Psoas muscle (tissue), 8 donors: ENCODE data around the gene PDZD7. TPM values are rescaled to one million over a fixed set of nuclear protein-coding genes. Genes with fewer than 3 reads are reported as not detected.
A peak's percentile ranks its signal among the peaks of the same experiment; 100 is the strongest.

Experiments used
- ATAC-seq, 4 donors: fragments of 200-7000 bp; cut with Tn5 transposase; one replicate each; pipeline ENCODE4 v1.9.1; 2020; ENCODE audit warnings: moderate library complexity in 3 of 4, mild to moderate bottlenecking in 2 of 4
- DNase-seq, 2 donors: peaks; one replicate each; pipeline ENCODE4 v3.0.0-alpha.2; 2020
- H3K27ac ChIP-seq: fragments of 200-600 bp; one replicate; pipeline ENCODE4 v1.8.0; 2022
- H3K27me3 ChIP-seq, 3 donors: fragments of 200-600 bp in 1 of 3; one replicate each; pipeline versions ENCODE4 v1.6.1 to v1.8.0; 2013 to 2022; ENCODE audit warnings: low read length in 2 of 3, mild to moderate bottlenecking in 2 of 3, moderate library complexity in 1 of 3; ENCODE audit not compliant: insufficient read depth in 3 of 3
- H3K36me3 ChIP-seq, 2 donors: fragments of 200-600 bp in 1 of 2; one replicate each; pipeline versions ENCODE4 v1.6.1 to v1.8.0; 2013 to 2022; ENCODE audit warnings: low read depth in 1 of 2, mild to moderate bottlenecking in 1 of 2, moderate library complexity in 1 of 2; ENCODE audit not compliant: insufficient read depth in 1 of 2
- H3K4me1 ChIP-seq: fragments of 200-600 bp; one replicate; pipeline ENCODE4 v1.8.0; 2022
- H3K4me3 ChIP-seq: fragments of 200-600 bp; one replicate; pipeline ENCODE4 v1.8.0; 2022; ENCODE audit warnings: mild to moderate bottlenecking
- H3K9me3 ChIP-seq: fragments of 200-600 bp; one replicate; pipeline ENCODE4 v1.8.0; 2022
- WGBS, 3 donors: extraction: QIAGEN DNeasy Blood & Tissue Kit; methylation state at CpG; one replicate each; pipeline versions ENCODE4 v1.1.6 to v1.1.7; 2013; 5-methylcytosine and 5-hydroxymethylcytosine counted together
- intact Hi-C, 2 donors: fragments of 100-400 bp; cut with DNase I; formaldehyde crosslinking; loops; one replicate each; pipeline versions ENCODE4 v1.11.0 to v1.14.2; 2022
- polyA plus RNA-seq, 3 donors: library from polyadenylated mRNA; stranded (reverse); fragments of 200-250 nt; gene quantifications; one replicate each; pipeline ENCODE4 v1.2.3, GENCODE V29; 2013
- total RNA-seq, 4 donors: library from RNA; stranded (reverse); fragmentation: NEBNext Ultra II Directional in 2 of 4; extraction: Animal tissue kit (Norgen Biotek cat#: 25700) in 2 of 4; gene quantifications; one replicate each; pipeline versions ENCODE4 v1.2.1 to v1.2.4, GENCODE V29; 2021 to 2023
- TF ChIP-seq, protein P1 (sequence below): fragments of 200-600 bp; IDR thresholded peaks from one replicate; pipeline ENCODE4 v1.8.0; 2022; ENCODE audit warnings: antibody characterized with exemption
- donor health status: healthy with polysubstance abuse.
- donor health status: DM: no; HTN: no; CAD: no; lungs with moderate emphysema.
- donor health status: Bipolar disorder and iron deficiency.
- donor health status: healthy.
- donor health status: DM: yes; HTN: yes; CAD: no.
- donor health status: DM: no; HTN: no; CAD: no.
- donor health status: DM: no; HTN: no; CAD: no.
- donor health status: DM: yes; HTN: yes; CAD: no.

The PDZD7 gene
- total and polyA plus RNA-seq, 7 donors, result 0.04 to 0.54 (median 0.08) TPM; not detected in 2

DNA sequence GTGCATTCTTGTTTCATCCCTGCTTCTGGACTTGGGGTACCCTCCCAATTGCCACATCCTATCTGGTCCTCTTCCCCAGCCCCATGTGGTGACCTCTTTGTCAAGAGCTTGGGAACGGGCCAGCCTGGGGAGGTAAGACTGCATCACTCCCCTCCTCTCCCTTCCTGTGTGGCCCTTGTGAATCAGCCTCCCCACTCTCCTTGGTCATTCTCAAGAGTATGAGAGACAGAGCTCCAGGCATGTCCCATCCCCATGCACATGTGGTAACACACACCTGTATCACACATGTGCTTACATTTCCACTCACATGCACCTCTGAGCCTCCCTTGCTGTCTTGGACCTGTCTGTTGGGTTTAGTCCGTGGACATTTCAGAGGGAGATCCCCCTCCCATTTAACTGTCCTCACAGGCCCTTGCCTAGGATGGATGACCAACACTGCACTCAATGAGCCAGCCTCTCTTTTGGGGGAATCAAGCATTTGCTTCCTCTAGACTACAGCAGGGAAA is 46.2 kb downstream of the PDZD7 start:
- peaks cover 0 to 74% of the 10 kb centered on the region in 2 donors for H3K36me3 ChIP-seq
- no peak overlapping the region for H3K4me3 ChIP-seq
- TF ChIP-seq, protein P1, sequence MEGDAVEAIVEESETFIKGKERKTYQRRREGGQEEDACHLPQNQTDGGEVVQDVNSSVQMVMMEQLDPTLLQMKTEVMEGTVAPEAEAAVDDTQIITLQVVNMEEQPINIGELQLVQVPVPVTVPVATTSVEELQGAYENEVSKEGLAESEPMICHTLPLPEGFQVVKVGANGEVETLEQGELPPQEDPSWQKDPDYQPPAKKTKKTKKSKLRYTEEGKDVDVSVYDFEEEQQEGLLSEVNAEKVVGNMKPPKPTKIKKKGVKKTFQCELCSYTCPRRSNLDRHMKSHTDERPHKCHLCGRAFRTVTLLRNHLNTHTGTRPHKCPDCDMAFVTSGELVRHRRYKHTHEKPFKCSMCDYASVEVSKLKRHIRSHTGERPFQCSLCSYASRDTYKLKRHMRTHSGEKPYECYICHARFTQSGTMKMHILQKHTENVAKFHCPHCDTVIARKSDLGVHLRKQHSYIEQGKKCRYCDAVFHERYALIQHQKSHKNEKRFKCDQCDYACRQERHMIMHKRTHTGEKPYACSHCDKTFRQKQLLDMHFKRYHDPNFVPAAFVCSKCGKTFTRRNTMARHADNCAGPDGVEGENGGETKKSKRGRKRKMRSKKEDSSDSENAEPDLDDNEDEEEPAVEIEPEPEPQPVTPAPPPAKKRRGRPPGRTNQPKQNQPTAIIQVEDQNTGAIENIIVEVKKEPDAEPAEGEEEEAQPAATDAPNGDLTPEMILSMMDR, result no peak
- 61 to 79% (median 62%) methylated on average over 2 of the region's 2 CpGs for WGBS, 3 donors
- H3K27ac ChIP-seq, result no peak overlapping the region
- no peak for ATAC-seq
- no peaks in the 10 kb centered on the region for H3K27me3 ChIP-seq
- H3K9me3 ChIP-seq, result no peaks in the 10 kb centered on the region
- peaks cover 24% of the 10 kb centered on the region for H3K4me1 ChIP-seq
- intact Hi-C loops, result no loop called here
- DNase-seq, result peak in 1 of 2 donors; percentile 31

DNA sequence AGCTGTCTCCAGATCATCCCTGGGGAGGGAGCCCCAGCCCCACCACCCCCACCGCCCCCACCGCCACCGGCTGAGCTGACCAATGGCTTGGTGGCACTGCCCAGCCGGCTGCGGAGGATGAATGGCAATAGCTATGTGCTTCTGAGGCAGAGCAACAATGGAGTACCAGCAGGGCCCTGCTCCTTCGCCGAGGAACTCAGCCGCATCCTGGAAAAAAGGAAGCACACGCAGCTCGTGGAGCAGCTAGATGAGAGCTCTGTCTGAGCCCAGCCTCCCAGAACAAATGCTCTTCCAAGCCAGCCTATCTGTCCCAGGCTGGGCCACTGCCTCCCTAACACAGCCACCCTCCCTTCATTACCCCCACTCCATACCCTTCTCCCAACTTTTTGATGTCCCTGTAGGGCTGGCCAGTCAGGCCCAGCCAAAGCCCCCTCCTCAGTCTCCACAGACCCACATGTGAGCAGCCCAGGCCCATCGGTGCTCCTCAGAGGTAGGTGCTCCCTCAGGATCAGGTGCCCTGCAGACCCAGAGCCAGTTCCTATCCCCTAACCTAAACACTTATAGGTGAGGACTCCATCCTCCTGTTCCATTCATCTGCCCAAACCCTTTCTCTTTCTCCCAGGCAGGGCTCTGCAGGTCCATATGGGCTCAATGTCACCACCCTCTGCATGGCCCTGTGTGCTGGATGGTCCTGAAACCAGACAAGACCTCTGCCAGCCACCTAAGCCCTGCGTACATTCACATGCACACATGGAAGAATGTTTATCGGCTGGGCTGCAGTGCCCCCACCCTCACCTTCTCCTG is 46.9 kb downstream of the PDZD7 start:
- DNase-seq (peak in 1 of 2 donors; percentile 28), ATAC-seq (no peak)
- 68 to 81% (median 80%) methylated on average over 13 of the region's 13 CpGs for WGBS, 3 donors
- peaks cover 20% of the 10 kb centered on the region for H3K4me1 ChIP-seq
- no peaks in the 10 kb centered on the region for H3K9me3 ChIP-seq
- H3K36me3 ChIP-seq, result peaks cover 0 to 74% of the 10 kb centered on the region in 2 donors
- no peak overlapping the region for H3K27ac ChIP-seq
- no peak overlapping the region for H3K4me3 ChIP-seq
- H3K27me3 ChIP-seq, result no peaks in the 10 kb centered on the region
- TF ChIP-seq, protein P1, result no peak
- intact Hi-C loops, result no loop called here

DNA sequence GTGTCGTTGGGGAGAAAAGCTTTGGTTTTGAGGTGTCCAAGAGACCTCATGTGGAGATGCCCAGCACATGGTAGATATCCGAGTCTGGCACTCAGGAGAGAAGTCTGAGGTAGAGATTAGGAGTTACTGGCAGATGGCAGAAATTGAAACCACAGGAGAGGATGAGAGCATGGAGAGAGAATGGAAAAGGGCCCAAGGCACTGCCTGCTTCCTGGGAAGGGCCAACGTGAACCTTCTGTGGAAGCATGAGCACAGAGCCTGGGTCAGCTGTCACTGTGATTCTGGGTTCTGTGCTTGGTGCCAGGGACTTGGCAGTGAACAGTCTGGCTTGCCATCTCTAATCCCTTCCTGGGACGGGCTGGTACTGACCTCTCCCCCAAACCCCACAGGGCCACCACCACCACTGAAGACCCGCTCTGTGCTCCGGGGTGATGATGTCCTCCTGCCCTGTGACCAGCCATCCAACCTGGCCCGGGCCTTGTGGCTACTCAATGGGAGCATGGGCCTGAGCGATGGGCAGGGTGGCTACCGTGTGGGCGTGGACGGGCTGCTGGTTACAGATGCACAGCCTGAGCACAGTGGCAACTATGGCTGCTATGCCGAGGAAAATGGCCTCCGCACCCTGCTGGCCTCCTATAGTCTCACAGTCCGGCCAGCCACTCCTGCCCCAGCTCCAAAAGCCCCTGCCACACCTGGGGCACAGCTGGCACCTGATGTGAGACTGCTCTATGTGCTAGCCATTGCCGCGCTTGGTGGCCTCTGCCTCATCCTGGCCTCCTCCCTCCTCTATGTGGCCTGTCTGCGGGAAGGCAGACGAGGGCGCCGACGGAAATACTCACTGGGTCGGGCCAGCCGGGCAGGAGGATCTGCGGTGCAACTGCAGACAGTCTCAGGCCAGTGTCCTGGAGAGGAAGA is 47.8 kb downstream of the PDZD7 start:
- H3K27me3 ChIP-seq, result no peaks in the 10 kb centered on the region
- H3K36me3 ChIP-seq, result peaks cover 0 to 77% of the 10 kb centered on the region in 2 donors
- DNase-seq, result peak in 1 of 2 donors; percentile 42
- TF ChIP-seq, protein P1, result no peak
- no peak overlapping the region for H3K27ac ChIP-seq
- peaks cover 11% of the 10 kb centered on the region for H3K4me1 ChIP-seq
- ATAC-seq, result no peak
- no peaks in the 10 kb centered on the region for H3K9me3 ChIP-seq
- 78 to 84% (median 80%) methylated on average over 24 of the region's 24 CpGs for WGBS, 3 donors
- intact Hi-C loops, result no loop called here
- no peak overlapping the region for H3K4me3 ChIP-seq

DNA sequence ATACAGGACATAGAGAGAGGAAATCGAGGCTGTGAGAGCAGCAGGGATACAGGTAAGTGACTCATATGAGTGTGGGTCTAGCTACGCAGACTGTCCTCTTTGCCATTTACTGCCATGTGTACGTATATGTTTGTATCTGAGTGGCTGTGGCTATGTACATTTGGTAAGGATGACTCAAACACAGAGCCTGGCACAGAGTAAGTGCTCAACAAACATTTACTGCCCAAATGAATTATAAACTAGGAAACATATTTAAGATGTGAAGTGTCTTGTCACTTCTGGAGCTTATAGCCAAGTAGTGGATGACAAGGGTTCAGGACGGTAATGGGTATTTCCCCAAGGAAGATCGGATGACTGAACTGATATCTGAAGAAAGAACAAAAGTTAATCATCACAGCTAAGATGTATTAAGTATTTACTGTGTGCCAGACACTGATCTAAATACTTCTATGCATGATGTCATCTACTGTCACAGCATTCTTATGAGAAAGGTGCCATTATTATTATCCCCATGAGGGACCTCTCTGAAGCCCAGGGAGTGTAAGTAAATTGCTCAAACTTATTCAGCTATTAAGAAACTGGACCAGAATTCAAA is 49.7 kb downstream of the PDZD7 start:
- ATAC-seq (no peak), DNase-seq (no peak)
- Histone ChIP-seq H3K27ac (no peak overlapping the region), H3K4me3 (no peak overlapping the region), H3K36me3 (peaks cover 0 to 76% of the 10 kb centered on the region in 2 donors), H3K27me3 (no peaks in the 10 kb centered on the region), H3K9me3 (no peaks in the 10 kb centered on the region), H3K4me1 (peaks cover 2% of the 10 kb centered on the region)
- WGBS, 3 donors, result 83 to 88% (median 84%) methylated on average over 5 of the region's 5 CpGs
- TF ChIP-seq, protein P1, result no peak
- intact Hi-C loops, result no loop called here
